WERI-Rb-1 (cell line): ENCODE results near the gene UNC5C.

ENCODE experiments used
- DNase-seq: peaks from one replicate; pipeline ENCODE4 v3.0.0-alpha.2; 2020
- H3K27ac ChIP-seq: fragments of 250-450 bp; sonication (Bioruptor Pico); 2 replicates; pipeline ENCODE4 v1.5.1; 2020; ENCODE audit warnings: mild to moderate bottlenecking, moderate library complexity
- H3K27me3 ChIP-seq: fragments of 250-450 bp; sonication (Bioruptor Pico); 2 replicates; pipeline ENCODE4 v1.5.1; 2021; ENCODE audit warnings: mild to moderate bottlenecking, low read depth, moderate library complexity; ENCODE audit not compliant: insufficient read depth, severe bottlenecking
- H3K36me3 ChIP-seq: fragments of 250-450 bp; sonication (Bioruptor Pico); 2 replicates; pipeline ENCODE4 v1.5.1; 2020; ENCODE audit warnings: mild to moderate bottlenecking, moderate library complexity
- H3K4me3 ChIP-seq: 2 replicates; pipeline ENCODE4 v1.5.1; 2011; ENCODE audit warnings: low read depth, mild to moderate bottlenecking, control low read depth, low read length
- H3K9me3 ChIP-seq: fragments of 250-450 bp; sonication (Bioruptor Pico); 2 replicates; pipeline ENCODE4 v1.5.1; 2021; ENCODE audit warnings: mild to moderate bottlenecking, moderate library complexity; ENCODE audit not compliant: severe bottlenecking
- TF ChIP-seq, protein P1 (sequence below): IDR thresholded peaks from 2 replicates; pipeline ENCODE4 v1.5.1; 2011; ENCODE audit warnings: low read depth, mild to moderate bottlenecking, control low read depth, inconsistent platforms, low read length

The UNC5C gene

DNA sequence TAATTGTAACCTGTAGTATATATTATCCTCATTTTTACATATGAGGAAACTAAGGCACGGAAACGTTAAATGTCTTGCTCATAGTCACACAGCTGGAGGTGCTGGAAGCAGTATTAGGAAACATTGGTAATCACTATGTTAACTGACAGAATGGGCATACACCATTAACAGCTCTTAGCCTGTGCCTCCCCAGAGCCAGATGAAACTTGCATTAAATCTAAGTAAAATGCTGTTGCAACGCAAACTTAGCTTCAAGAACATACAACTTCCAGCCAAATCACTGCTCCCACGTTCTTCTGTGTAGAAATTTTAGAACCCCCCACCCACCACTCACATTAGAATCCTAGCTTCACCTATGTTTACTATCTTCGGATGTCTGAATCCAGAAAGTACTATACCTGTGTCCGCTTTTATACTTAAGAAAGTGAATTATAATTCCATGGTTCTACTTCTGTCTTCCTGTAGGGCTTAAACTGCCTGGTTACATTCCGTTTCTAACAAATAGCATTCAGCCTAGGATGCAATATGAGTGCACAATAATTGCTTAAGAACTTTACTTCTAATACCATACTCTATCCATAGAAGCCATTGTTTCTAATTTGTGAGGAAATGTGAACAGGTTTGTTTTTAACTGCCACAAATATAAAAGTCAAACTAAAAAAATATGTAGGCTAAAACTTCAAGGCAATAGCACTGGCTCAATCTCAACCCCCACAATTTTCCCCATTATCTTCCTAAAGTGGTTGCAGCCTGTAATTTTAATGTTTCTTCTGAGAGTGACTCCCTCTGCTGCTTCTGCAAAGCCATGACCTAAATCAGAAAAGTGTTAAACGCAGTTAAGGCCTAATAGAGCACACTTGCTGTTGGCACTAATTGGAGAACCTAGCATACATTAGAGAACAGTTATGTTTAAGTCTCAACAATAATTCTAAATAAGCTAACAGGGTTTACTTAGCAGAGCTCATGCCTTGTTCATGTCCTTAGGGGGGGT, 4.4 kb downstream of the UNC5C start:
- Histone ChIP-seq H3K4me3 (no peak overlapping the region), H3K27ac (no peak overlapping the region), H3K36me3 (no peaks in the 10 kb centered on the region), H3K27me3 (no peaks in the 10 kb centered on the region), H3K9me3 (no peaks in the 10 kb centered on the region)
- DNase-seq = no peak
- TF ChIP-seq, protein P1, sequence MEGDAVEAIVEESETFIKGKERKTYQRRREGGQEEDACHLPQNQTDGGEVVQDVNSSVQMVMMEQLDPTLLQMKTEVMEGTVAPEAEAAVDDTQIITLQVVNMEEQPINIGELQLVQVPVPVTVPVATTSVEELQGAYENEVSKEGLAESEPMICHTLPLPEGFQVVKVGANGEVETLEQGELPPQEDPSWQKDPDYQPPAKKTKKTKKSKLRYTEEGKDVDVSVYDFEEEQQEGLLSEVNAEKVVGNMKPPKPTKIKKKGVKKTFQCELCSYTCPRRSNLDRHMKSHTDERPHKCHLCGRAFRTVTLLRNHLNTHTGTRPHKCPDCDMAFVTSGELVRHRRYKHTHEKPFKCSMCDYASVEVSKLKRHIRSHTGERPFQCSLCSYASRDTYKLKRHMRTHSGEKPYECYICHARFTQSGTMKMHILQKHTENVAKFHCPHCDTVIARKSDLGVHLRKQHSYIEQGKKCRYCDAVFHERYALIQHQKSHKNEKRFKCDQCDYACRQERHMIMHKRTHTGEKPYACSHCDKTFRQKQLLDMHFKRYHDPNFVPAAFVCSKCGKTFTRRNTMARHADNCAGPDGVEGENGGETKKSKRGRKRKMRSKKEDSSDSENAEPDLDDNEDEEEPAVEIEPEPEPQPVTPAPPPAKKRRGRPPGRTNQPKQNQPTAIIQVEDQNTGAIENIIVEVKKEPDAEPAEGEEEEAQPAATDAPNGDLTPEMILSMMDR = peak; percentile 11; the same call in 1 of the 2 replicates

DNA sequence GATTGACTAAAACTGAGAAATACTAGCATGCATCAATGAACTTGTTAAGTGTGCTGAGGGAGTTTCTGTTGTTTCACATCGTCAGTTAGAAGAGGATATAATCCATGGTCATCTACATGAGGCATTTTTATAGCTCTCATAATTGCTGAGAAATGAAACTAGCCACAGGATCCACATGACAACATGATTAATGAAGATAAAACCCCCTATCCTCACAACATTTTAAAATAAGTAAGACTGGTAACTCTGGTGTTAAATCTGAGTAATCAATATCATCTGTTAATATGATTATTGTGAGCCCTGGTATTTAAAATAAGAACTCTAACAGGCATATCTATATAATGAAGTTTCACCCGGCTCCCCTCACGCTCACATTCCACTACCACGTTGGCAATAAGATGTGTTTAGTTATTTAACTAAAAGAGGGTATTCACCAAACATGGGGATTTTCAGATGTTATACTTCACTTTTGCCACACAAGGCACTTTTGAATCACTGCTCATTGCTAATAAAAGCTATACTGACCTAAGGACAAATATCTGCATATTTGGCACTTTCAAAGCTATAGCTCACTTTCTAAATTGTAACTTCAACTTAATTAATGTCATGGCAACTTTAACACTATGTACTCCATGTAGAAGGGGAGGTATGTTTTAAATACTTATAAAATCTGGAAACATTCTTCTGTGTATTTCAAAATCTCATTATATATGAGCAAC, 6.7 kb downstream of the UNC5C start:
- Histone ChIP-seq H3K9me3 (no peaks in the 10 kb centered on the region), H3K27ac (no peak overlapping the region), H3K36me3 (no peaks in the 10 kb centered on the region), H3K4me3 (no peak overlapping the region), H3K27me3 (no peaks in the 10 kb centered on the region)
- no peak for DNase-seq
- TF ChIP-seq, protein P1 = no peak

DNA sequence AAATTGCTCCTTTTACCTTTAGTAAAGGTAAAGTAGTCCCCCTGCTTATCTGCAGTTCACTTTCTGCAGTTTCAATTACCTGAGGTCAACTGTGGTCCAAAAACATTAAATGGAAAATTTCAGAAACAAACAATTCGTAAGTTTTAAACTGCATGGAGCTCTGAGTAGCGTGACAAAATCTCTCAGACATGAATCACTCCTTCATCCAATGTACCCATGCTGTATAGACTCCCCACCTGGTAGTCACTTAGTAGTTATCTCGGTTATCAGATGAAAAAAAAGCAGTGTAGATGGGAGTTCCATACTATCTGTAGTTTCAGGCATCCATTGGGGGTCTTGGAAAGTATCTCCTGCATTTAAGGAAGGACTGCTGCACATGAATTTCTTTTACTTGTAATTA, 7.7 kb downstream of the UNC5C start:
- DNase-seq = no peak
- Histone ChIP-seq H3K9me3 (no peaks in the 10 kb centered on the region), H3K4me3 (no peak overlapping the region), H3K36me3 (no peaks in the 10 kb centered on the region), H3K27me3 (no peaks in the 10 kb centered on the region), H3K27ac (no peak overlapping the region)
- TF ChIP-seq, protein P1 = no peak

DNA sequence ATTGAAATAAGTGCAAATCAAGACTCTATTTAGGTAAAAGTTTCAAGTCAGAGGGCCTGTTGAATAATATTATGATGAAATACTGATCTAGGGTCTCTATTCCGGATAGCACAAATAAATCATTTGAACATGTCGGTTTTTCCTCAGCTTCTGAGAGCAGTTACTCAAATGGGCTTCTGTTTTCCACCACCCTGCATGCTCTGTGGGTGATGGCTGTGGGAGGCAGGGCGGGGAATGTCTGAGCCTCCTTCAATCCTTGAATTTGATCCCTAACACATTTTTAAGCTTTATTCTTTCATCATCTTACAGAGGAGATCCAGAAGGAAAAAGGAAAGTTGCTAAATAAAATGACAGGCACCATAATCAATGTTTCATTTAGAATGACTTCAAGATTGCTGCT, 8.5 kb downstream of the UNC5C start:
- Histone ChIP-seq H3K27ac (no peak overlapping the region), H3K9me3 (no peaks in the 10 kb centered on the region), H3K36me3 (no peaks in the 10 kb centered on the region), H3K4me3 (no peak overlapping the region), H3K27me3 (no peaks in the 10 kb centered on the region)
- no peak for DNase-seq
- TF ChIP-seq, protein P1 = no peak

DNA sequence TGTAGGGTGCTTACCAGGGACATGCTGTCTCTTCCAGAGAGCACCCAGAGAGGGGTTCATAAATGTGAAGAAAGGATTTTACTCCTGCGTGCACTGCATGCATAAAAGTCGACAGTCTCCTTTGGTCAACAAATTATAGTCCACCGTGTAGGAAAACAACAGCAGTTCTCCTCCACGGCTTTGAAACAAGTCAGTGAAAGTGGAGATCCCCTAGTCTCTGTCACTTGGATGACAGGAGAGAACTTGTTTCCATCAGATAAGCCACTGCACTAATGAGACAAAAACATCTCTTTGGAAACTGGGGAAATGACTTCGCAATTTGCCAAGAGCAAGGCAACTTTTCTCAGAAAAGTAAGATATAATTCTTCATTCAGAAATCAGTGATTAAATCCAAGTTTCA, 9.7 kb downstream of the UNC5C start:
- H3K4me3 ChIP-seq = no peak overlapping the region
- no peaks in the 10 kb centered on the region for H3K27me3 ChIP-seq
- no peak for DNase-seq
- no peaks in the 10 kb centered on the region for H3K36me3 ChIP-seq
- TF ChIP-seq, protein P1 = no peak
- no peaks in the 10 kb centered on the region for H3K9me3 ChIP-seq
- no peak overlapping the region for H3K27ac ChIP-seq
